GM23338 (cell line): ENCODE measurements around the gene OTUB1. TPM values are rescaled to one million over a fixed set of nuclear protein-coding genes. Genes with fewer than 3 reads are reported as not detected.
A peak's percentile ranks its signal among the peaks of the same experiment; 100 is the strongest.

ENCODE experiments used
- ATAC-seq: fragments of 200-7000 bp; cut with Tn5 transposase; 3 replicates; pipeline ENCODE4 v1.9.1; 2020
- DNase-seq: peaks from one replicate; pipeline ENCODE4 v3.0.0-alpha.2; 2015; ENCODE audit warnings: low spot score
- H2AFZ ChIP-seq: fragments of 200-600 bp; sonication (generic); 2 replicates; pipeline ENCODE4 v1.8.0; 2016; ENCODE audit warnings: antibody characterized with exemption, mild to moderate bottlenecking, moderate library complexity
- H3F3A ChIP-seq: fragments of 200-600 bp; sonication (generic); replicated peaks from 2 replicates; pipeline ENCODE4 v1.8.0; 2017; ENCODE audit warnings: antibody characterized with exemption, mixed run types, low read depth
- H3K27ac ChIP-seq: fragments of 200-600 bp; sonication (generic); 2 replicates; pipeline ENCODE4 v1.6.1; 2016; ENCODE audit warnings: low read depth
- H3K27me3 ChIP-seq: fragments of 200-600 bp; sonication (generic); 2 replicates; pipeline ENCODE4 v1.8.0; 2016; ENCODE audit warnings: mild to moderate bottlenecking, mixed run types, moderate library complexity; ENCODE audit not compliant: insufficient read depth
- H3K36me3 ChIP-seq: fragments of 200-600 bp; sonication (generic); 2 replicates; pipeline ENCODE4 v1.8.0; 2016; ENCODE audit warnings: mild to moderate bottlenecking; ENCODE audit not compliant: insufficient read depth
- H3K4me1 ChIP-seq: fragments of 200-600 bp; sonication (generic); 2 replicates; pipeline ENCODE4 v1.8.0; 2016; ENCODE audit warnings: mild to moderate bottlenecking, moderate library complexity; ENCODE audit not compliant: insufficient read depth
- H3K4me2 ChIP-seq: fragments of 200-600 bp; sonication (generic); 2 replicates; pipeline ENCODE4 v1.7.1; 2017; ENCODE audit warnings: mixed run types
- H3K4me3 ChIP-seq: fragments of 200-600 bp; sonication (generic); 2 replicates; pipeline ENCODE4 v1.6.1; 2016; ENCODE audit warnings: mixed run types
- H3K79me2 ChIP-seq: fragments of 200-600 bp; sonication (generic); replicated peaks from 2 replicates; pipeline ENCODE4 v1.8.0; 2017; ENCODE audit warnings: mild to moderate bottlenecking; ENCODE audit not compliant: insufficient read depth
- H3K9me2 ChIP-seq: fragments of 200-600 bp; sonication (generic); 2 replicates; pipeline ENCODE4 v1.8.0; 2017; ENCODE audit not compliant: insufficient read depth
- H4K20me1 ChIP-seq: fragments of 200-600 bp; sonication (generic); replicated peaks from 2 replicates; pipeline ENCODE4 v1.8.0; 2017; ENCODE audit warnings: mild to moderate bottlenecking; ENCODE audit not compliant: insufficient read depth
- H3K27ac Mint-ChIP-seq: 2 replicates; pipeline ENCODE4 v1.8.0; 2020; ENCODE audit warnings: inconsistent platforms, mild to moderate bottlenecking, moderate library complexity, mixed read lengths
- H3K27me3 Mint-ChIP-seq: 3 replicates; pipeline ENCODE4 v1.8.0; 2022; ENCODE audit warnings: low read depth, mild to moderate bottlenecking, moderate library complexity, mixed read lengths, inconsistent platforms; ENCODE audit not compliant: insufficient read depth, poor library complexity
- H3K36me3 Mint-ChIP-seq: 3 replicates; pipeline ENCODE4 v1.8.0; 2021; ENCODE audit warnings: low read depth, mild to moderate bottlenecking, inconsistent platforms, moderate library complexity, mixed read lengths
- H3K4me1 Mint-ChIP-seq: 3 replicates; pipeline ENCODE4 v1.8.0; 2020; ENCODE audit warnings: mild to moderate bottlenecking, inconsistent platforms, mixed read lengths
- H3K4me3 Mint-ChIP-seq: 3 replicates; pipeline ENCODE4 v1.8.0; 2021; ENCODE audit warnings: moderate library complexity, mild to moderate bottlenecking, inconsistent platforms, mixed read lengths
- H3K9me3 Mint-ChIP-seq: 3 replicates; pipeline ENCODE4 v1.8.0; 2020; ENCODE audit warnings: moderate library complexity, mild to moderate bottlenecking, inconsistent platforms, mixed read lengths
- CREB1 ChIP-seq: fragments of 250-450 bp; sonication (Bioruptor Pico); IDR thresholded peaks from 2 replicates; pipeline ENCODE4 v1.5.0; 2020; ENCODE audit warnings: low read depth, mild to moderate bottlenecking, moderate library complexity
- CTCF ChIP-seq, 2 experiments: fragments of 200-600 bp in 1 of 2; sonication (generic) in 1 of 2; conservative IDR thresholded peaks; 2 replicates each; pipeline versions ENCODE4 v1.5.1 to v1.6.1; 2016 to 2017; ENCODE audit warnings: antibody characterized with exemption in 2 of 2, low read depth in 2 of 2, mild to moderate bottlenecking in 2 of 2, moderate library complexity in 1 of 2
- ETS1 ChIP-seq: IDR thresholded peaks from 2 replicates; pipeline ENCODE4 v1.6.1; 2016; ENCODE audit warnings: antibody characterized with exemption
- EZH2 ChIP-seq: fragments of 200-600 bp; sonication (generic); IDR thresholded peaks from one replicate; pipeline ENCODE4 v1.8.0; 2017; ENCODE audit warnings: antibody characterized with exemption, mild to moderate bottlenecking, low read depth; ENCODE audit not compliant: unreplicated experiment
- JUNB ChIP-seq: IDR thresholded peaks from one replicate; pipeline ENCODE4 v1.6.1; 2016; ENCODE audit warnings: antibody characterized with exemption; ENCODE audit not compliant: unreplicated experiment
- POLR2AphosphoS5 ChIP-seq: IDR thresholded peaks from 2 replicates; pipeline ENCODE4 v1.6.1; 2016; ENCODE audit warnings: antibody characterized with exemption, low read depth
- REST ChIP-seq: IDR thresholded peaks from one replicate; pipeline ENCODE4 v1.6.1; 2018; ENCODE audit warnings: antibody characterized with exemption; ENCODE audit not compliant: unreplicated experiment
- STAT1 ChIP-seq: IDR thresholded peaks from one replicate; pipeline ENCODE4 v1.6.1; 2016; ENCODE audit warnings: antibody characterized with exemption; ENCODE audit not compliant: unreplicated experiment
- ZNF114 ChIP-seq: fragments of 250-450 bp; sonication (Bioruptor Pico); IDR thresholded peaks from 2 replicates; pipeline ENCODE4 v1.5.0; 2020; ENCODE audit warnings: mild to moderate bottlenecking, moderate library complexity
- ZNF331 ChIP-seq: fragments of 250-450 bp; sonication (Bioruptor Pico); IDR thresholded peaks from 2 replicates; pipeline ENCODE4 v1.5.0; 2020; ENCODE audit warnings: low read depth, mild to moderate bottlenecking, moderate library complexity
- polyA plus RNA-seq: library from polyadenylated mRNA; unstranded; fragments of >200 nt; fragmentation: Nextera tagmentation; extraction: Ambion mirVana; gene quantifications from 2 replicates; pipeline ENCODE4 v1.2.1, GENCODE V29; 2016
- total RNA-seq: library from RNA; depleted of rRNA; stranded (reverse); fragments of >200 nt; shearing (Covaris generic); gene quantifications from 2 replicates; pipeline ENCODE4 v1.2.3, GENCODE V29; 2014

Gene OTUB1
- total and polyA plus RNA-seq, 2 experiments from 2014 or later: 122 to 207 TPM

GRCh38 chr11:63938479-63939396 lies 47.5 kb upstream of the OTUB1 start, which contains the start of gene NAA40:
NAA40 (plus strand) TSS chr11:63939002; CDS start chr11:63939097, 95 bp downstream.
- H3K36me3 Mint-ChIP-seq: no peaks in the 10 kb centered on the region; the same call in 2 of the 3 replicates
- peak within 1 kb of the TSS; percentile 96 for H3K4me2 ChIP-seq
- H3K27me3 Mint-ChIP-seq: peaks cover 18% of the 10 kb centered on the region
- H3K27me3 ChIP-seq: no peaks in the 10 kb centered on the region
- peak within 1 kb of the TSS; percentile 97 for H2AFZ ChIP-seq
- ATAC-seq (peak; percentile 89), DNase-seq (peak; percentile 96)
- H3K36me3 ChIP-seq: no peaks in the 10 kb centered on the region
- peak within 1 kb of the TSS; percentile 87 for H3K27ac Mint-ChIP-seq
- no peaks in the 10 kb centered on the region for H3K9me2 ChIP-seq
- H4K20me1 ChIP-seq: peaks cover 25% of the 10 kb centered on the region
- peaks cover 46% of the 10 kb centered on the region for H3K79me2 ChIP-seq
- peak; percentile 98 for TF ChIP-seq CREB1
- peak; percentile 13 for TF ChIP-seq REST
- no peak for TF ChIP-seq ETS1
- no peak for TF ChIP-seq EZH2
- H3K4me3 Mint-ChIP-seq: peak within 1 kb of the TSS; percentile 81
- H3K4me1 ChIP-seq: peaks cover 8% of the 10 kb centered on the region
- peaks cover 23% of the 10 kb centered on the region for H3F3A ChIP-seq
- no peaks in the 10 kb centered on the region for H3K9me3 Mint-ChIP-seq
- peak within 1 kb of the TSS; percentile 76 for H3K4me3 ChIP-seq
- H3K27ac ChIP-seq: peak within 1 kb of the TSS; percentile 95
- H3K4me1 Mint-ChIP-seq: peaks cover 14% of the 10 kb centered on the region

GRCh38 chr11:63939397-63939891 lies 46.8 kb upstream of the OTUB1 start:
- H3K27ac Mint-ChIP-seq: peak overlapping the region; percentile 47
- Histone ChIP-seq H3K27me3 (no peaks in the 10 kb centered on the region), H3K79me2 (peaks cover 53% of the 10 kb centered on the region), H2AFZ (peak overlapping the region; percentile 88), H4K20me1 (peaks cover 32% of the 10 kb centered on the region), H3K9me2 (no peaks in the 10 kb centered on the region), H3F3A (peaks cover 23% of the 10 kb centered on the region), H3K4me1 (peaks cover 8% of the 10 kb centered on the region), H3K4me2 (peak overlapping the region; percentile 96), H3K27ac (peak overlapping the region; percentile 50; the same call in 1 of the 2 replicates), H3K36me3 (no peaks in the 10 kb centered on the region), H3K4me3 (peak overlapping the region; percentile 76)
- peaks cover 17% of the 10 kb centered on the region for H3K27me3 Mint-ChIP-seq
- peak overlapping the region; percentile 81 for H3K4me3 Mint-ChIP-seq
- peaks cover 14% of the 10 kb centered on the region for H3K4me1 Mint-ChIP-seq
- TF ChIP-seq POLR2AphosphoS5 (no peak), EZH2 (no peak), ZNF114 (CRISPR knock-in tag) (no peak), JUNB (no peak), CTCF (conservative IDR thresholded peaks at IDR 0.05; ENCODE audit: low read depth in 2 of 2) (no peak), REST (no peak), ETS1 (no peak), ZNF331 (CRISPR knock-in tag) (no peak), STAT1 (no peak)
- H3K9me3 Mint-ChIP-seq: no peaks in the 10 kb centered on the region
- no peaks in the 10 kb centered on the region; the same call in 2 of the 3 replicates for H3K36me3 Mint-ChIP-seq
- ATAC-seq (peak; percentile 1; the same call in 1 of the 3 replicates), DNase-seq (peak; percentile 62)
